Stimulated activated CD8-positive, alpha-beta memory T cell treated with anti-CD3 and anti-CD28 coated beads, Interleukin-12 subunit alpha, Interleukin-12 subunit beta, amount 100 ng/mL, for 24 hours (primary cell): Measurements from ENCODE around the gene MIGA2.
"Not testable (repeated sequence)": the region's sequence is repeated elsewhere in the genome, so short reads cannot be mapped to it uniquely, and the experiment has no call there.

Experiments
- DNase-seq: peaks from one replicate; pipeline ENCODE4 v3.0.0-alpha.2; 2020; ENCODE audit errors: extremely low read depth

The MIGA2 gene

DNA sequence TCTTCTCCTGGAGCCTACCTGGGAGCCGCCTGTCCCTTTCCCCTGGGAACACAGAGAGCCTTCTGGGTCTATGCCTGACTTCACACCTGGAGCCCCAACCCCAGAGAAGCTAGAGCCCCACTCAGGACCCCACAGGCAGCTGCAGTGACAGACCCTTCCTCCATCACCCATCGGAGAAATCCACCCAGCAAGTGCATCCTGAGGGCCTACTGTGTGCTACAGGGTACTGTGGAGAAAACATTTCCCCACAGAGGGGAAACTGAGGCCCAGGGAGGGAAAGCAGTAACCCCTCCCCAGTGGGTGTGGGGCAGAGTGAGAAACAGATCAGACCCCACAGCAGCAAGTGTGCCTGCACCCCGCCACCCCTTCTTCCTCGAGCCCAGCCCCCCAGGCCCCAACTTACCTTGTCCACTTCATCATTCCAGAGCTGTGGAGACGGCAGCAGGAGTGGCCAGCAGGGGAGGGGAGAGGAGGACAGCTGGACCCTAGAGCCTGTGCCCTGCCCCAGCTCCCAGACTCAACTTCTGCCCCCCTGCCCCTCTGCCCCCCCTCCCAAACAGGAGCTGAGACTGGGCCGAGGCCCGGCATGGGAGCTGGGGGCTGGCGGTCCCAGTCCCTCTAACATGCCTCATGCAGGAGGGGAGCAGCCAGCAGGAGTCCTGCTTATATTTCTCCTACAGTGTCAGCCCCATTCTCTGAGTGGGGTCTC, 26.0 kb upstream of the MIGA2 start:
- DNase-seq, result no peak

DNA sequence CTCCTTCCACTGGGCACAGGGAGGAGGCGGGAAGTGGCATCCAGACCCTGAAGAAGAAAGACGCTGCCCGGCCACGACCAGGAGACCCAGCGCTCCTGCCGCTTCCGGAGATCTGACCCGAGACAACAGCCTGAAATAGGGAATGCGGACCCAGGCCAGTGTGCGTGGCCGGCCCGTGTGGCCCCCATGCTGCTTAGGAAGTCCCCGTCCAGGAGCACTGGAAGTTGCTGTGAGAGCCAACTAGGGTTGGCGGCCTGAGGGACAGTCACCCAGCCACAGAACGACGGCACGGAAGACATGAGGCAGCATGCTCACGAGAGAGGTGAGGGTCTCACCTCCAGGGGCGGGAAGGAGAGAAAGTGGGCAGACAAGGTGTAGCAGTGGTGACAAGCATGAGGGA, 25.3 kb upstream of the MIGA2 start:
- no peak for DNase-seq

DNA sequence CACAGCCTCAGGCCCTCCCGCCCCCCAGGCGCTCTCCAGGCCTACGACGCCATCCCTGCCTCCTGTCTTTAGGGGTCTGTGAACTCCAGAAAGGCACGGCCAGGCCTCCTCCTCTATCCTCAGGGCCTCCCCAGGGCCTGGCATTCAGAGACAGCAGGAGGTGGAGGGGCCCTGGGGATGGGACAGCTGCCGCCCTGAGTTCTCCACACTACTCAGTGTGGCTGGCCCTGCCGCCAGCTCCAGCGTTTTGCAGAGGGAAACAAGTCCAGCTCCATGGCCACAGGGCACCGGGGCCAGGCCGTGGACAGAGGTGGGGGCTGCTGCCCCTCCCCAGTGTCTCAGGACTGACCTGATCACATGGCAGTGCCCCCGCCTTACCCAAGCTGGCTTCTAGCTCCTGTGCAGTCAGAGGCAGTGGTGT, 24.7 kb upstream of the MIGA2 start:
- no peak for DNase-seq

DNA sequence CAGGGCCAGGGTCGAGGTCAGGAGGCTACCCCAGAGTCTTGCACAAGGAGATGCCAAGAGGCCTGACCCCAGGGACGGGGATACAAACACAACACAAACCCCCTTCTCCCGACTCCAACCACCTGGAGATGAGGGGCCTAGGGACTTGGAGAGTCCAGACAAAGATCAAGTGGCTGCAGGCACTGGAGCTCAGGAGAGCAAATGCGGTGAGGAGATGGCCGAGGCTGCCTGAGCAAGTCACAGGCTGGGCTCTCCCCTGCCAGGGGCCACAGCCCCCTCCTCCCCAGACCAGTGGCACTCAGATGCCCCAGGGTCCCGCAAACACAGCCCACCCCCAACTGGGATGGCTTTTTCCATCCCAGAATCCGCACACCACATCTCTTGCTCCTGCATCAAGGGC, 24.1 kb upstream of the MIGA2 start:
- no peak for DNase-seq

DNA sequence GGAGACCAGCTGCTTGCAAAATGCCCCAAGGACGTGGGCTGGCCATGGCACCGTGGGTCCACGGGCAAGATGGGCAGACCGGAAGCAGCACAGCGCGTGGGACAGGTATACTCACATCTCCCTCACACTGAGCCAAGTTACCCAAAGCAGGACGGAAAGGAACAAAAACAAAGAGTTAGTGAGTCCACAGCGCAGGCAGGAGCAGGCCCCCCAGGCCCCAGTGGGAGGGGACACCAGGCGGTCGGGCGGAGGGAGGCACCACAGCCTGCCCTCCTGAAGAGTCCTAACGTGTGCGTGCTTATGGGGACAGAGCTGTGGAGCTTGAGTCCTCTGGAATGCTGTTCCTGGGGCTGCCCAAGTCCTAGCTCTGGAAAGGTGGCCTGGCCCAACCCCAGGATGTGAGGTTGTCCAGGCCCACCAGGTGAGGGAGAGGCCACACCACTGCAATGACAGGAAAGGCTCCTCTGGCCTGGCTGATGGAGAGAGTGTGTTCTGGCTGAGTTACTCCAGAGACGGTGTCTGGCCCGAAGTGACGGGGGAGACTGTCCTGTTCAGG, 23.5 kb upstream of the MIGA2 start:
- DNase-seq, result no peak

DNA sequence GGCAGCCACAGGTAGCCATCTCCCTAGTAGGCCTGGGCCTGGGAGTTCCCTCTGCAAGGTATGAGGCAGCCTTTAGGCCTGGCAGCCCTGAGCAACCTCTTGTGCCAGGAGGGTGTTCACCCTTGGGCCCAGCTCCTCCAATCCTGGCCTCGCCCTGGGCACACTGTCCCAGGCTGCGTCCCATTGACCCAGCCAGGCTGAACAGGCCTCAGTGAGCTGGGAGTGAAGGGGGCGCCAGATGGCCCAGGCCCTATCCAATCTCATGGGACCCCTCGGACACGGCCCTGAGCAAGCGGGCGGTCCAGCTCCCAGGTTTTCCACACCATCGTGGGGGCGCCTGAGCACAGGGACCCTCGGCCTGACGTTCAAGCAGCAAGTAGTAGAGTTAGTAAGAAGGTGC, 22.8 kb upstream of the MIGA2 start:
- no peak for DNase-seq

DNA sequence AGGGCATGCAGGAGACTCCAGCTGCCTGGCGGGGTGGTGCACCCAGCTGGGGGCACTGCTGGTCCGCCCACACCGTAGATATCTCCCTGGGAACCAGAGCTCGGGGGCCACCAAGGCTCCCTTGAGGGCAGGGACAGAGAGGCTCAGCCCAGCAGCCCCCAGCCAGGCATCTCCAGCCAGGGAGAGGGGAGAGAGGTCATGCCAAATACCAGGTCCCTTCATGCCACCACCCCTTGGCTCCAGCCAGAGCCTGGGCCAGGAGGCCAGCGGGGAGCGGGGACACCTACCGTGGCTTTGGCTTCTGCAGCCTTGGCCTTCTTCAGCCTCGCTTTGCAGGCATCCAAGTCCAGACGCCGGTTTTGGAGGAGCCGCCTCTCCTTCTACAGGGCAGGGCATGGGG, 22.3 kb upstream of the MIGA2 start:
- no peak for DNase-seq

DNA sequence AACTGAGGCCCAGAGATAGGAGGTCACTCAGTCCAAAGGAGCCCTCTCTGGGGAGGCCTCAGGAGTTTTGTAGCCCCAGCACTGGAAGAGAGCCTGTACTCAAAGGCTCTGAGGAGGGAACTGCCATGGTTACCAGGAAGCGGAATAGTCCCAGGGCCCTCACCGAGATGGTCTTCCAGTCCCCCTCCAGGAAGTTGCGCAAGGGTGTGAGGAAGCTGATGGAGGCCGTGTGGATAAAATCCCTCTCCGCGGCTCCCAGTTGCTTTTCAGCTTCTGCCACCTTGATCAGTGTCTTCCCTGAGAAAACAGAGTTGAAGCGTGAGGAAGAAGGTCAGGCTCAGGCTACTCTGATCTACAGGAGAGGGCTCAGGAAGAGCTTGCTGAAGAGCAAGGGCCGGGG, 21.8 kb upstream of the MIGA2 start:
- DNase-seq, result no peak

DNA sequence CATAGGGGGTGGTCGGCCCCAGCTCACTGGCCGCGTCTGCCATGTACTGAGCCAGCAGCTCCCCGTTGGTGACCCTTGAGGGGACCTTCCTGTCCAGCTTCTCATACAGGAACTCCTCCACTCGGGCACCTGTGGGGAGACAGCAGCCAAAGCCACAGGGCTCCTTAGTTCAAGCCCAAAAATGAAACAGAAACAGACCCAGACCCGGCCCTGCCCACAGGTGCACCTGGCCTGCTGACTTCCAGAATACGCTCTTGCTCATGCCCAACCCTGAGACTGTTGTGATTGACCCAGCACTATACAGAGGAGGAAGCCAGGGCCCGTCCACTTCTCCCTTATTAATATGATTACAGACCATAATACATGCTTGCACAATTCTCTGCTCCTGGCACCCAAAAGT, 15.3 kb upstream of the MIGA2 start:
- no peak for DNase-seq

DNA sequence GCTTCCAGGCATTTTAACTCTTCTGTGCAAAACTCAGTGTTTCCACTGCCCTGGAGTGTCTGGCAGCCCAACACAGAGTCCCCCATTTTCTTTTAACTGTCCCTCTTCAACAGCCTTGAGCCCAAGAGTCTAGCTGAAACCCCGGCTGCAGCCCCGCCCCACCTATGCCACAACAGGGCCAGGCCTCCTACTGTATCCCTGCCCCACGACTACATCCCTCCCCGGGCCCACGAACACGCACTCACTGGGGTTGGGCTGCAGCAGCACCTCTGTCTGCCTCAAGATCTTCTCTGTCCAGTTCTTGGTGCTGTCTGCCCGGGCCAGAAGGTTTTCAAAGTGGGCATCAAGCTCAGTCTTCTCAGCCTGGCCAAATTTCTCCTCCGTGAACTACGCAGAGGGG, 14.4 kb upstream of the MIGA2 start:
- DNase-seq, result no peak

DNA sequence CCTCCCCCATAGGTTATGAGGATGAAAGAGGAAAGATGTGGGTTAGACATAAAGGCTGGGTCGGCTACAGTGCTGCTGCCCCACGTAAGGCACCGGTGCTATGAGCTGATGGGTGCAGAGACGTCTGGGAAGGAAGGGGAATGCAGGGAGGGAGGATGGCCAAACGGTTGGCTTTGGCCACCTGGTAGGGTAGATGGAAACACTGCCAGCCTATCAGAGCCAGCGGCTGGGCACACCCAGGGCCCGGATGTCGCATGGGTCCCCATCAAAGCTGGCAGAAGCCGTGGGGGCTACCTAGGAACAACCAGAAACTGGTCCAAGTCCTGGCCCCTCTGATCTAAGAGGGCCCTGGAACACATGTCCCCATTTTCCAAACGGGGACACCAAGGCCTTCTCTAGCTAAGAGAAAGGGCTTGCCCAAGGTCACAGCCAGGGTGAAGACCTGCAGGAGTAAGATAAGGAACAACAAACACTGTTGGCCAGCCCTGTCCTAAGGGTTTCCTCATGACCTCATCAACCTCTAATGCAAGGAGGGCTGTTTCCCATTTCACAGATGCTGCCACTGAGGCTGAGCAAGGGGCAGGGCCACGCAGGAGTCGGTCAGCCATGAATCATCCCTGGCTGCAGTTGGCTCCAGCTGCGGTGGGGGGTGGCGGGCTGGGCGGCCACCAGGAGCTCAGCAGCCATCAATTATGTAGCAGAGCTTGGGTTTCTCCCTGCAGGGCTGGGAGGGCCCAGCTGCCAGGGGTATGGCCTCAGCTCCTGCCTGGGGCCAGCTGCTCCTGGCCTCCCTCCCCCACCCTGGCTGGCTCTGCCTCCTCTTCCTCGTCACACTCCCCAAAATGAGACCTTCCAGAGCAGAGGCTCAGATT, 13.2 kb upstream of the MIGA2 start:
- DNase-seq, result no peak

DNA sequence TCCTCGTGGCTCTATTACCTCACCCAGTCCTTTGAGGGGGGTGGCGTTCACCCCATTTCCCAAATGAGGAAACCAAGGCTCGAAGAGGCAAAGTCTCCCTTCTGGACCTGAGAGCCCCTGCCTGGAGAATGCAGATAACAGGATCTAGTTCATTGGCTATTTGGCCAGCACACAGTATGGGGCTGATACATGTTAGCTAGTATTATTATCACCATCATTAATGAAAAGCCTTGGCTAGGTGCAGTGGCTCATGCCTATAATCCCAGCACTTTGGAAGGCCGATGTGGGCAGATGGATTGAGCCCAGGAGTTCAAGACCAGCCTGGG, 12.6 kb upstream of the MIGA2 start:
- no peak for DNase-seq

DNA sequence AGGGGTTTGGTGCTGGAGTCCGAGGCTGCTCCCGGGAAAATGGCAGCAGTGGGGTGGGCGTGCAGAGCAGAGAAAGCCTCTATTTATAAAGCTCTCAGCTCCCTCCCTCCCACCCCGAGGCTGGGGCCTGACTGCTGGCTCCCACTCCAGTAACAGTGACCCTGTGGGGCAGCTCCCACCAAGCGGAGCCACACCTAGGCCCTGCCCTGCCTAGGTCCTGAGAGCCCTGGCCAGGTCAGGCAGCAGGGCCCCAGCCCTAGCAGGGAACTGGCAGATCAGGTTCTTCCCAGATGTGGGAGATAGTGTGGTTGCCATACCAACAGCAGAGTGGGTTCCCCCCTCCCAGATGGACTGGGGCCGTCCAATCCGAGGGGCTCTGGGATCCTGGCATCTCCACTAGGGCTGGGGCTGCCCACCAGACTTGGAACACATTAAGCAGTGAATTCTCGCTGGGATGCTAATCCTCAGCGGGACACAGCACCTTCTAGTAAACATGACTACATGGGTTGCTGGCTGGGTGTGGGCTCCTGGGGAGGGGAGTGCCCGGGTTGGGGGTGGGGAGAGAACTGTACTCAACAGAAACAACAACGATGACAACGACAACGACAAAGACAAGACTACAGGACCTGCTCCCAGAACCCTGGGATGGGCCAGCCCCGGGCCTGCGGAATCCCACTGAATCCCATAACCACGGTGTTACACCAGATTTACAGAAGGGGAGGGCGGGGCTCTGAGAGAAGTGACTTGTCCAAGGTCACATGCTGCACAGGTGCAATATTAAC, 9.8 kb upstream of the MIGA2 start:
- DNase-seq, result no peak

DNA sequence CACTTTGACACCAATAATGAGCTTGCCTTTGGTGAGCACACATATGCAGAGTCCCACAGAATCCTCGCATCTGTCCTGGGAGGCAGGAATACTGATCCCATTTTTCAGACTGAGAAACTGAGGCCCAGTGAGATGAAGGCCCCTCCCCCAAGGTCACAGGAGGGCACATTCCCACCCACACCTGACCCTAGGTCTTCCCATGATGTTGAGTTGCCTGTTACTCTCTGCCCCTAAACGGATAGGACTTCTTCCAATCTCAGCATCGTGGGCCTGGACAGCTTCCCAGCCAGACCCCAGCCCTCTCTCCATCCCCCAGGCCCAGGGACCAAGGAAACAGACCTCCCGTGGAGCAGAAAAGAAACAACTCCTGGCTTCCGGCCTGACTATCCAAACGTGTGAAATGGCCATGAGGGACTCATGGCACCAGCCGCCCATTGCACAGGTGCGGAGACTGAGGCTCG, 9.2 kb upstream of the MIGA2 start:
- no peak for DNase-seq

DNA sequence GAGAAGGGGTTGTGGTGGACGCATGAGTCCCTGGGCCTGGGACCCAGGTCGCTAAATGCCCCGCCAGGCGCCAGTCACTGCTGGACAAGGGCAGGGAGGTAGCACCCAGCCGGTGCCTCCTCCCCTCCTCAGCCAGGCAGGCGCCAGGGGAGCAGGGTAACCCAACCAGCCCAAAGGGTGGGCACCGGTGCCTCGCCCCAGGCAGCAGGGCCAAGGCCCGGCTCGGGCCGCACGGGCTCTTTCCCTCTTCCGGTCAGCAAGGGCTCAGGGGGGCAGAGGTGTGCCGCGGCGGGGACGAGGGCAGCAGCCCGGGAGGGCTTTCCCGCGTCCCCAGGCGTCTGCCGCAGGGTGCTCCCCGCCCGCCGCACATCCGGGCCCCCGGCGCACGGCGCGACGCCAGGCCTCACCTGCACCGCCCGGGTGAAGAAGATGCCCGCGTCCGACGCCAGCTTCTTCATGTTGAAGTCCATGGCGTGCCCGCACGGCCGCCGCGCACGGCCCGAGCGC, 8.7 kb upstream of the MIGA2 start:
- DNase-seq, result peak; percentile 16

DNA sequence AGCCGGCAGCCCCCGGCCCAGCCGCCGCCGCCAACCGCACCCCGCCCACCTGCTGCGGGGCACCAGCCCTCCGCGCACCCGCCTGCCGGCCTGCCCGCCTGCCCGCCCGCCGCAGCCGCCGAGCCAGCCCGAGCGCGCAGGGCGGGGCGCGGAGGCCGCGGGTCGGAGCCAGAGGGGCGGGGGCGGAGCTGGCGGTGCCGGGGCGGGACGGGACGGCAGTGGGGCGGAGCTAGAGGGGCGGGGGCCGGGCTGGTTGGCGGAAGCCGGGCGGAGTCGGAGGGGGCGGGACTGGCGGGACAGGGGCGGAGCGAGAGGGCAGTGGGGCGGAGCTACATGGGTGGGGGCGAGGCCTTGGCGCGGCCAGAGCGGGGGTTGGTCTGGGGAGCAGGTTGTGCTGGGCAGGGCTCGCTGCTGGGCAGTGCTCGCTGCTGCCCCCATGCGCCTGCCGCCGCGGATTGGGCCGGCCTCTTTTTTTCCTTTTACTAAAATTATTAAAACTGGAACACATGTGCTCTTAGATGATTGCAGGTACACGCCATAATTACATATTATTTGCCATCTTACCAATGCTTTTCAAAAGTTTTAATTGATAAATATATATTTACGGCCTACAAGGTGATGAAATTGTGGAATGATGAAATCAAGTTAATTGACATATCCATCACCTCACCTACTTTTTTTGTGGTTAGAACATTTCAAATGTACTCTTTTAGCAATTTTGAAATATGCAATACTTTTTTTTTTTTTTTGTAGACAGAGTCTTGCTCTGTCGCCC, 8.0 kb upstream of the MIGA2 start, which contains the start of gene SH3GLB2:
Gene SH3GLB2, minus strand, starts transcription at position 140 of the 775 bp plus-strand sequence. CDS start 177 bp downstream, outside the sequence.
- peak; percentile 85 for DNase-seq

DNA sequence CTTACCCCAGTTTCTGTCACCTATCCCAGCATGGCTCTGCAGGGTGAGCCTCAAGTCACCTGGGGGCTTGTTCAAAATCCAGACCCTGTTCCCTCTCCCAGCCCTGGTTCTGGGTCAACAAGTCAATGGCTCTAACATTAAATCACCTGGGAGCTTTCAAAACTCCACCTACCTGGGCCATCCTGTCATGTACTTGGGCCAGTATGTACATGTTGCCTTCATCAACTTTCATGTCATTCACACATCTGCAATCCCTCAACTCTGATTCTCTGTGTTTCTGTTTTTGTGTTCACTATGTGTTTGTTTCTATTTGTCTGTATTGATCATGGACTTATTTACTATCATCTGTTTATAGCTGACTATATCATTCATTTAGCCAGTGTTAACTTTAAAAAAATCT, 6.2 kb upstream of the MIGA2 start:
- no peak for DNase-seq

DNA sequence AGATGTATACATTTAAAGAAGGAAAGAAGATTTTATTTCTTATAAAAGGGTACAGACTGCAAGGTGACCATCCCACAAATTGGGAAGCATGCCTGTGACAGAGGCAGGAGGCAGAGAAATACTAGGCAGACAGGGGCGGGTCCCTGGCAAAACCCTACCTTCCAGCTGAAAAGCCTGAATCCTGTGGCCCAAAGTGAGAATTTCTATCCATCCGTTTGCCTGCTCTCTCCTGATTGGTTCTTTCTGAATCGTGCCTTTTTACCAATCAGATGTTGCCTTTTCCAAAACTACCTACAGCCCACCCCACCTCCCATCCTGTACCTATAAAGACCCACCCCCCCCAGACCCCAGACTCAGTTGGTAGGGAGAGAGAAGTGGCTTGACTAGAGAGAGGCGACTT, 4.9 kb upstream of the MIGA2 start:
- no peak for DNase-seq

DNA sequence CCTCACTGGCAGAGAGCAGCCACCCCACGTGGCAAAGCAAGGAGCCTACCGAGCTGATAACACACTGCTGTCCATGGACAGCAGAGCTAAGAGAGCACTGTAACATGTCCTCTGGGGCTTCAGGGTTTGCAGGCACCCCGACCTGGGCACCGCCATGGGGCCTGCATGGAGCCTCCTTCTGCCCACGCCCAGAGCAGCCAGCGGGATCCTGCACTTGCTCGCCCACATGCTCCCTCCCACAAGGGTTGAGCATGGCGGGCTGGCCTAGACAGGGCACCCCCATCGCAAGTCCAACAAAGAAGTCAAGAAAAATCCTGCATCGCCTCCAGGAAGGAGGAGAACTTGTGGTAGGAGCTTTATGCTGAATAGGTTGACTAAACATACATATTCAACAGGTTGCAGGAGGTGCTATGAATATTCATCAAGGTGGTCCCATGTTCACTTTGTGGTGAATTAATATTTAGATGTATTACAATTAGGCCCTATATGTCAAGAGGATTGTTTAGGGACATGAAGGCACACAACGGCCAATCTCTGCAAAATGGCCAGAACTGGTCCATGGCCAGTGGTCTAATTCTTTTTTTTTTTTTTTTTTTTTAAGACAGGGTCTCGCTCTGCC, 3.8 kb upstream of the MIGA2 start:
- DNase-seq, result no peak

DNA sequence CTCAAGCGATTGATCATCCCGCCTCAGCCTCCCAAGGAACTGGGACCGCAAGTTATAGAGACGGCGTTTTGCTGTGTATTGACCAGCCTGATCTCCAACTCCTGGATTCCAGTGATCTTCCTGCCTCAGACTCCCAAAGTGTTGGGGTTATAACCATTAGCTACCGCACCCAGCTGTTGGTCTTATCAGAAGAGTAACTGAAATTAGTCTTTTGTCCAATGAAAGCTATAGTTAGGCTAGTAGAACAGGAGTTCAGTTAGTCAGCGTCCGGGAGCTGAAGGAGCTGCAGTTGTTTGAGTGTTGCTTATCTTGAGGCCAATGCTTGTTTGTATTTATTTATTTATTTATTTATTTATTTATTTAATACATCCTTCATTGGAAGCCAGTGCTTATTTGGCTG, 3.2 kb upstream of the MIGA2 start:
- no peak for DNase-seq

DNA sequence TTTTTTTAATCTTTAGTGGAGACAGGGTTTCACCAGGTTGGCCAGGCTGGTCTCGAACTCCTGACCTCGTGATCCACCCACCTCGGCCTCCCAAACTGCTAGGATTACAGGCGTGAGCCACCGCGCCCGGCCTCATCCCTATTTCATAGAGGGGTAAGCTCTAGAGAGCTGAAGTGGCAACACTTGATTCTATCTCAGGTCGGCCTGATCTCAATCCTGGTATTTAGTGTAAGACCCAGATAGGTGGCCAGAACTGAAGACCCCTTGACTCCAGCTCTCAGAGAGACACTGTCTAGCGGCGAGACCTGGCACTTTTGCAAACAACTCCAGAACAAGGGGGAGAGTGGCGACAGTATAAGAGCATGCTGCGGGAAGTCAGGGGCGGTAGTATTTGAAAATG, 588 bp upstream of the MIGA2 start:
- DNase-seq, result not testable (repeated sequence)
